Stimulated activated memory B cell treated with anti-CD40 and anti-IgM and Interleukin-4, amounts not matched to agents 10 μg/mL and 1 μg/mL and 100 μg/mL, for 72 hours (primary cell): ENCODE measurements around the gene SDK1.
"Not testable (repeated sequence)": the region's sequence is repeated elsewhere in the genome, so short reads cannot be mapped to it uniquely, and the experiment has no call there.

Experiments
- ATAC-seq: fragments of 150-1000 bp; cut with Tn5 transposase; 2 replicates; pipeline ENCODE4 v1.10.0; 2021
- H3K27ac Mint-ChIP-seq: one replicate; pipeline ENCODE4 v1.8.0; 2022; ENCODE audit warnings: mild to moderate bottlenecking, mixed read lengths
- H3K27me3 Mint-ChIP-seq: one replicate; pipeline ENCODE4 v1.8.0; 2022; ENCODE audit warnings: mixed read lengths
- H3K36me3 Mint-ChIP-seq: one replicate; pipeline ENCODE4 v1.8.0; 2022; ENCODE audit warnings: mixed read lengths
- H3K4me1 Mint-ChIP-seq: one replicate; pipeline ENCODE4 v1.8.0; 2022; ENCODE audit warnings: mixed read lengths
- H3K4me3 Mint-ChIP-seq: one replicate; pipeline ENCODE4 v1.8.0; 2022; ENCODE audit warnings: mild to moderate bottlenecking, moderate library complexity, mixed read lengths
- H3K9me3 Mint-ChIP-seq: one replicate; pipeline ENCODE4 v1.8.0; 2022; ENCODE audit warnings: mixed read lengths

SDK1 gene

GRCh38 chr7:4297165-4297917 lies 996.3 kb downstream of the SDK1 start:
- ATAC-seq, result no peak
- H3K4me1 Mint-ChIP-seq, result no peaks in the 10 kb centered on the region
- no peak overlapping the region for H3K4me3 Mint-ChIP-seq
- H3K27ac Mint-ChIP-seq, result no peak overlapping the region
- peaks cover 20% of the 10 kb centered on the region for H3K9me3 Mint-ChIP-seq
- H3K36me3 Mint-ChIP-seq, result no peaks in the 10 kb centered on the region
- no peaks in the 10 kb centered on the region for H3K27me3 Mint-ChIP-seq

- no peak for ATAC-seq
- H3K4me3 Mint-ChIP-seq, result no peak overlapping the region
Observed at GRCh38 chr7:4297918-4298219, 996.8 kb downstream of the SDK1 start.

GRCh38 chr7:4299431-4299830 lies 998.4 kb downstream of the SDK1 start:
- Mint-ChIP-seq H3K9me3 (peaks cover 9% of the 10 kb centered on the region), H3K27me3 (no peaks in the 10 kb centered on the region), H3K27ac (no peak overlapping the region), H3K4me1 (no peaks in the 10 kb centered on the region), H3K4me3 (no peak overlapping the region), H3K36me3 (no peaks in the 10 kb centered on the region)
- no peak for ATAC-seq

More at GRCh38 chr7:4297918-4298219, 996.8 kb downstream of the SDK1 start:
- Mint-ChIP-seq H3K27ac (no peak overlapping the region), H3K4me1 (no peaks in the 10 kb centered on the region), H3K9me3 (peaks cover 20% of the 10 kb centered on the region), H3K36me3 (no peaks in the 10 kb centered on the region), H3K27me3 (no peaks in the 10 kb centered on the region)

- H3K27me3 Mint-ChIP-seq, result no peaks in the 10 kb centered on the region
- no peaks in the 10 kb centered on the region for H3K36me3 Mint-ChIP-seq
- no peak for ATAC-seq
- no peaks in the 10 kb centered on the region for H3K4me1 Mint-ChIP-seq
- H3K4me3 Mint-ChIP-seq, result no peak overlapping the region
- peaks cover 3% of the 10 kb centered on the region for H3K9me3 Mint-ChIP-seq
- H3K27ac Mint-ChIP-seq, result no peak overlapping the region
Observed at GRCh38 chr7:4302203-4302905, 1001.3 kb downstream of the SDK1 start.

- H3K9me3 Mint-ChIP-seq, result peaks cover 6% of the 10 kb centered on the region
- no peaks in the 10 kb centered on the region for H3K4me1 Mint-ChIP-seq
- no peak overlapping the region for H3K27ac Mint-ChIP-seq
- H3K27me3 Mint-ChIP-seq, result peaks cover 9% of the 10 kb centered on the region
- no peak for ATAC-seq
- no peaks in the 10 kb centered on the region for H3K36me3 Mint-ChIP-seq
- H3K4me3 Mint-ChIP-seq, result no peak overlapping the region
Observed at GRCh38 chr7:4307316-4308204, 1006.5 kb downstream of the SDK1 start.

- Mint-ChIP-seq H3K9me3 (peaks cover 6% of the 10 kb centered on the region), H3K27ac (no peak overlapping the region), H3K4me3 (no peak overlapping the region), H3K36me3 (no peaks in the 10 kb centered on the region), H3K4me1 (no peaks in the 10 kb centered on the region), H3K27me3 (peaks cover 9% of the 10 kb centered on the region)
- ATAC-seq, result no peak
Observed at GRCh38 chr7:4308205-4308590, 1007.1 kb downstream of the SDK1 start.

GRCh38 chr7:4313911-4314310 lies 1012.9 kb downstream of the SDK1 start:
- H3K27me3 Mint-ChIP-seq, H3K4me1 Mint-ChIP-seq, H3K36me3 Mint-ChIP-seq: not testable (repeated sequence)

GRCh38 chr7:4314316-4314715 lies 1013.3 kb downstream of the SDK1 start:
- not testable (repeated sequence) for ATAC-seq, H3K4me3 Mint-ChIP-seq, H3K9me3 Mint-ChIP-seq, H3K27me3 Mint-ChIP-seq, H3K27ac Mint-ChIP-seq, H3K4me1 Mint-ChIP-seq, H3K36me3 Mint-ChIP-seq

More at GRCh38 chr7:4313911-4314310, 1012.9 kb downstream of the SDK1 start:
- not testable (repeated sequence) for H3K9me3 Mint-ChIP-seq, H3K4me3 Mint-ChIP-seq, ATAC-seq, H3K27ac Mint-ChIP-seq
